Right ventricle myocardium inferior (tissue), 1 donor: Measurements from ENCODE around the gene SYNDIG1. TPM values are rescaled to one million over a fixed set of nuclear protein-coding genes. Genes with fewer than 3 reads are reported as not detected.

Experiments
- ATAC-seq: fragments of 200-7000 bp; cut with Tn5 transposase; one replicate; pipeline ENCODE4 v1.9.1; 2020; ENCODE audit warnings: mild to moderate bottlenecking, moderate library complexity
- DNase-seq: peaks from one replicate; pipeline ENCODE4 v3.0.0; 2021; ENCODE audit errors: missing footprints
- intact Hi-C: fragments of 100-400 bp; cut with DNase I; formaldehyde crosslinking; loops from one replicate; pipeline ENCODE4 v1.11.0; 2022
- total RNA-seq: library from RNA; stranded (reverse); fragmentation: NEBNext Ultra II Directional; extraction: Animal tissue kit (Norgen Biotek cat#: 25700); gene quantifications from one replicate; pipeline ENCODE4 v1.2.1, GENCODE V29; 2021
- donor health status: DM: no; HTN: yes; CAD: no; lungs with severe emphysema.

SYNDIG1 gene
- total RNA-seq, 1 donor from 2014 or later = 15.8 TPM

DNA sequence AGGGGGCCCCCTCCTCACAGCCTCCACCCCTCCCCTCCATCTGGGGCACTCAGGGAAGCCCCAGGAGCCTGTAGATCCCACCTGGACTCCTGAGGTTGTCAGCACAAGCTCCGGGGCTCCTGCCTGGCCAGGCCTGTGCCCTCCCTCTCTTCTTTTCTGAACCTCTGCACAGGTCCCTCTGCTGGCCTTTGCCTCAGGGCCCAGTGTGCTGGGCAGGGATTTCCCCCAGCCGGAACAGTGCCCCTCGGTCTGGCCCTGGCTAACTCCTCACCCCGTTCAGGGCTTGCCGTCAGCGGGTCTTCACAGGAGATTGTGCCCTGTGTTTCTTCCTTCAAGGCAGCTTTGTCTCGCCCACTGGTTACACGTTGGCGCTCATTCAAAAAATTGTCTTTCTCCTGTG lies 64.9 kb downstream of the SYNDIG1 start:
- intact Hi-C loops = loop anchor here (10.0 kb wide), 1 partner anchor 59 kb away; no protein-coding TSS in a partner anchor
- ATAC-seq = no peak

DNA sequence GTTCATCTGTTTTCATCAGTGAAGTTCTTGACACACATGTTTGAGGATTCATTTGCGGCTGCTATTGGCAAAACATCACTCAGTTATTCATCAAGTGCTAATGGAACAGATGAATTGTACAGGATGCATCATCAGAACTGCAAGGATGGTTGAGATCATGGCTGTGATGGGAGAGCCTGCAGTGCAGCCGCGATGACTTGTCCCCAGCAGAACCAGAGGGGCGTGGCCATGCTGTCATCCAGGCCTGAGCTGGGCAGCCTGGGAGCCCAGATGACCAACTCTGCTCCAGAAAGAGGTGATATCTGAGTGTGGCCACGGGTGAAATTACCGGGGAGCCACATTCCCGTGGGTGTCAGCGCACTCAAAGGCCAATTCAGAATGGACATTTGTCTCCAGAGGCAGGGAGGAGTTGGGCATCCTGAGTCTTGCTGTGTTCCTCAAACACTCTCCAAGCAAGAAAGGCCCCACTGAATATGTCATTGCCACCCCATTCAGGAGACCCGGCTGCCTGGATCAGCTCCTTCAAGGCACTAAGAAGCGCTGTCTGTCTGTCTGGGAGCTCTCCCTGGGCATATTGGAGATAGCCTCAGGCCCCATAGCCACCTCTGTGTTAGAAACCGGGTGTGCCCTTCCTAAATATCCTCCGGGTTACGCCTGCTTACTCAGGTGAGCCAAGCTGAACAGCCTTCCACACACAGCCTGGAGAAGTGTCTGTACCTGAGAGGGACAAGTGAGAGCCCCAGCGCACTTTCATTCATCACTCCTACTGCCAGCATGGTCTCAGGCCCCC lies 66.7 kb downstream of the SYNDIG1 start:
- DNase-seq = no peak
- intact Hi-C loops = loop anchor here (10.0 kb wide), 1 partner anchor 61 kb away; no protein-coding TSS in a partner anchor
- ATAC-seq = no peak

More for the DNA sequence above, 64.9 kb downstream of the SYNDIG1 start:
- no peak for DNase-seq

DNA sequence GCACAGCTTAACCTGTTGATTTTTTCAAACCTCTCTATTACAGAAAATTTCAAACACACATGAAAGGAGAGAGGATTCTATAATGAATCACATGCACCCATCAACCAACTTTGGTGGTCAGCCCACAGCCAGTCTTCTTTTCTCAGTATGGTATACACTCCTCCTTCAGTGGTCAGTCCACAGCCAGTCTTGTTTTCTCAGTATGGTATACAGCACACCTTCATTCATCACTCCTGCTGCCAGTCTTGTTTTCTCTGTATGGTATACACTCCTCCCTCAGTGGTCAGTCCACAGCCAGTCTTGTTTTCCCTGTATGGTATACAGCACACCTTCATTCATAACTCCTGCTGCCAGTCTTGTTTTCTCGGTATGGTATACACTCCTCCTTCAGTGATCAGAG lies 67.8 kb downstream of the SYNDIG1 start:
- DNase-seq (no peak), ATAC-seq (no peak)
- intact Hi-C loops = loop anchor here (10.0 kb wide), 1 partner anchor 62 kb away; no protein-coding TSS in a partner anchor

DNA sequence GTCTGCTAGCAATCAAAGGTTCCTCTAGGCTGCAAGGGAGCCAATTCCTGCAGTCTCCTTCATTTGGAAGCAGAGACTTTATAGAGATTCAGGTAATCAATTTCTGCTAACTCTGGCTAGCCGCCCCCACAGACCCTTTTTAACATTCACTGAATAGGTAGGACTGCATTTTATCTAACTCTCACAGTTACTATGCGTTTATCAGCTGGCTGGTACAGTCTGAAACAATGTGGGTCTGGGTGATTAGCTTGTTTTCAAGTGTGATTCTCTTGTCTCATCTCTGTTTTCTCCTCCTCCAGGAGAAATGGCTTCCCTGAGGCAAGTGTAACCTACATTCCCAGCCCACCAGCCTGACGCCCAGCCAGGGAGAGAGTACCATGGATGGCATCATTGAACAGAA lies 73.3 kb downstream of the SYNDIG1 start:
- DNase-seq = no peak
- intact Hi-C loops = no loop called here
- ATAC-seq = no peak

DNA sequence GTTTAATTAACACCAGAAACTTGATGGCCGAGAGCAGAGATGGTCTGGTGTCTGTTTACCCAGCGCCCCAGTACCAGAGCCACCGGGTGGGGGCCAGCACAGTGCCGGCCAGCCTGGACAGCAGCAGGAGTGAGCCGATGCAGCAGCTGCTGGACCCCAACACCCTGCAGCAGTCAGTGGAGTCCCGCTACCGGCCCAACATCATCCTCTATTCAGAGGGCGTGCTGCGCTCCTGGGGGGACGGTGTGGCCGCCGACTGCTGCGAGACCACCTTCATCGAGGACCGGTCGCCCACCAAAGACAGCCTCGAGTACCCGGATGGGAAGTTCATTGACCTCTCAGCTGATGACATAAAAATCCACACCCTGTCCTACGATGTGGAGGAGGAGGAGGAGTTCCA lies 73.7 kb downstream of the SYNDIG1 start:
- DNase-seq = no peak
- no peak for ATAC-seq
- intact Hi-C loops = no loop called here

DNA sequence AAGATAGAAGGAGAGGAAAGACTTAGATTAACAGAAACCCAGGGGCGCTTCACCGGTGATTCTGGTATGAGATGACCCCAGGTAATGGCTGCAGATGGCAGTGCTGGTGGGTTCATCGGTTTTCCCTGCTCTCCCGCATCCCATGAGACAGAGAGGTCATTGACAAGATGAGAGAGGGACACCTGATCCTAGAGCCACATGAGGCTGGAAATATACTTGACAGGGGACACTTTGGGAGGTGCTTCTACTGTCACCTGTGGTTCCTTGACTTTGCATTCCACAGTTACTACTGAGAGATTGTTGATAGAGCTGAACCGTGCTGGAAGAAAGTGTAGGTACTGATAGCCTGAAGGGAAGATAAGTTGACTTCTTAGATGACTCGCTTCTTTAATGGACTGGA lies 74.3 kb downstream of the SYNDIG1 start:
- intact Hi-C loops = no loop called here
- DNase-seq (no peak), ATAC-seq (no peak)

DNA sequence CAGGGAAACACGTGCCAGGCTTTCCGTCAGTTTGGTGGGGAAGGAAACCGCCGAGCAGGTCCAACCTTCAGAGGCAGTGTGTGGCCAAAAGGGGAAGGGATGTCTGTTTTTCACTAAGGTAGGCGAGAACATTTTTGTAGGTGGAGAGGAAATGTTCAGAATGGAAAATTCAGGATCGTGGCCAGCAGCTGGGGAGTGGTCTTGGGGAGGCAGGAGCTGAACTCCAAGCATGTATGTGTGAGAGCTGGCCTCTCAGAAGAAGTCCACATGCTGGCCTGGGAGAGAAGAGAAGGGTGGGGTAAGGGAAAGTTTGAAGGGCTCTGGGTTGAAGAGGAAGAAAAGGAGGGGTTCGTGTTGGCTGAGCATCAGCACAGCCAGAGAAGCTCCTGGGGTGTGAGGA lies 74.9 kb downstream of the SYNDIG1 start:
- intact Hi-C loops = no loop called here
- ATAC-seq = no peak

DNA sequence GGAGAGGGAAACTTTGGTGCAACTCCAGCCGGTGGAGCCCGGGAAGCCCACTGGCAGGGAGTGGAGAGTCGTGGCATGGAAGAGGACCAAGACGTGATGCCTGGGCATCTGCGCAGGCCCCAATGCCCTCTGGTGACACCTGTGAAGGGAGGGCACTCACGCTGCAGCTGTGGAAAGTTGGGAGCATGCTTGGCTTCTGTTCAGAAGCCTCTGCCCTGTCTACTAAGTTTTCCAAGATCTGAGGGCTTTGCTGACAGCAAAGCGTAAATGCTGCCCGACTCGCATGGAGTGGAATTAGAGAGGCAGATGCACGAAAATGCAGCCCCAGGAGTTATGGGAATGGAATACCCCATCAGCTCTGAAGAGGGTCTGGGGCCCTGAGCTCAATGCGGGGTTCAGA lies 75.7 kb downstream of the SYNDIG1 start:
- no peak for DNase-seq
- no peak for ATAC-seq
- intact Hi-C loops = no loop called here

More for the DNA sequence above, 74.9 kb downstream of the SYNDIG1 start:
- no peak for DNase-seq

DNA sequence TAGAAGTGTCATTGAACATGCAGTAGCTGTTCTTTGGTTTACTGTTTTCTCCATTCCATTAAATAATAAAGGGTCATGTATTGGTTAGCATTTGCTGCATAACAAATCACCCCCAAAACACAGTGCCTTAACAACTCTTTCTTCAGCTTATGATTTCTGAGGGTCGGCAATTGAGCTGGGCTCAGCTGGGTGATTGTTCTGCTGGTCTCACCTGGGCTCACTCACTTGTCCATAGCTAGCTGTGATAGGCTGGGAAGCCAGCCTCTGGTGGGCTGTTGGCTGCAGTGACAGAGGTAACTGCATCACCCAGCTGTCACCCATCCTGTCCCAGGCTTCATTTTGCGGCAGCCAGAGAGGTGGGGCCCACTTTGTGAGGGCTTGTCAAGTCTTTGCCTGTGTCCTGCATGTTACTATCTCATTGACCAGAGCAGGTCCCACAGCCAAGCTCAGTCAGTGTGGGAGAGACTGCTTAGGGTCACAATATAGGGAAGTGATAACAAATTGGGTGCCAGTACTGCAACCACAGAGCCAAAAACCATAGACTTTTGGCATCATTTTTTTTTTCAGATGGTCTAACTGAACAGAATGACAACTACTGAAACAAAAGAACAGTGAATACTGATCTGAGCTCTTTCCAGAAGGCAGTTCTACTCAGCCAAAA lies 76.9 kb downstream of the SYNDIG1 start:
- DNase-seq (no peak), ATAC-seq (no peak)
- intact Hi-C loops = no loop called here

DNA sequence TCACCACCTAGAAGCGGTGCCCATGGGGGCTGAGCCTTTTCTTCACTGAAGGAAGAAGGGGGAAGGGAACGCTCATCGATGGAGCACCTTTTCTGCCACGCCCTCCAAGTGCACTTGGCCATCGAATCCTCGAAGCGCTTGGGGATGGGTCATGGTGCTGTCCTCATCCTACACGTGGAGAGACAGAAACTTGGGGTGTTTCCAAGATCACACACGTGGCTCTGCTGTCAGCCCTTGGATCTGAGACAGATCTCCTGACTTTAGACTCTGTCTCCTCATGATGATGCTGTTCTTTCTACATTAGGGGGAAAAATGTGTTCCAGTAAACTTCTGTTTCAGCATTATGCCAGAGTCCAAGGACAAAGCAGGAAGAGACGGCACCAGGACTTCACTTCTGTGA lies 78.5 kb downstream of the SYNDIG1 start:
- ATAC-seq (no peak), DNase-seq (no peak)
- intact Hi-C loops = no loop called here

DNA sequence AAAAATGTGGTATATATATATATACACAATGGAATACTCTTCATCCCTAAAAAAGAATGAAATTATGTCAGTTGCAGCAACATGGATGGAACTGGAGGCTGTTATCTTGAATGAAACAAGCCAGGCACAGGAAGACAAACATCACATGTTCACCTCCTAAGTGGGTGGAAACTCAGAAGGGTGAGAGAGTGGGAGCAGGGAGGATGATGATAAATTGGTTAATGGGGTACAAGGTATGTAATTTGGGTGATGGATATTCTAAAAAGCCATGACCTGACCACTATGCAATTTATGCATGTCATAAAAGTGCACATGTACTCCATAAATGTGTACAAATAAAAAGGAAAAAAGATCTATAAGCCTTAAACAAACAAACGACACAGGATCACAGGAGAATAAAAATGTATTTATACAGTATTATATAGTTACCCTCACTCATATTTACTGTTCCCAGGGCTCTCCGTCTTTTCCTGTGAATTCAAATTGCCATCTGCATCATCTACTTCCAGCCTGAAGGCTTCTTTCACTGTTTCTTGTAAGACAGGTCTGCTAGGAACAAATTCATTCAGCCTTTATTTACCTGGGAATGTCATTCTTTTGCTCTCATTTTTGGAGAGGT lies 89.8 kb downstream of the SYNDIG1 start:
- DNase-seq (no peak), ATAC-seq (no peak)
- intact Hi-C loops = no loop called here

DNA sequence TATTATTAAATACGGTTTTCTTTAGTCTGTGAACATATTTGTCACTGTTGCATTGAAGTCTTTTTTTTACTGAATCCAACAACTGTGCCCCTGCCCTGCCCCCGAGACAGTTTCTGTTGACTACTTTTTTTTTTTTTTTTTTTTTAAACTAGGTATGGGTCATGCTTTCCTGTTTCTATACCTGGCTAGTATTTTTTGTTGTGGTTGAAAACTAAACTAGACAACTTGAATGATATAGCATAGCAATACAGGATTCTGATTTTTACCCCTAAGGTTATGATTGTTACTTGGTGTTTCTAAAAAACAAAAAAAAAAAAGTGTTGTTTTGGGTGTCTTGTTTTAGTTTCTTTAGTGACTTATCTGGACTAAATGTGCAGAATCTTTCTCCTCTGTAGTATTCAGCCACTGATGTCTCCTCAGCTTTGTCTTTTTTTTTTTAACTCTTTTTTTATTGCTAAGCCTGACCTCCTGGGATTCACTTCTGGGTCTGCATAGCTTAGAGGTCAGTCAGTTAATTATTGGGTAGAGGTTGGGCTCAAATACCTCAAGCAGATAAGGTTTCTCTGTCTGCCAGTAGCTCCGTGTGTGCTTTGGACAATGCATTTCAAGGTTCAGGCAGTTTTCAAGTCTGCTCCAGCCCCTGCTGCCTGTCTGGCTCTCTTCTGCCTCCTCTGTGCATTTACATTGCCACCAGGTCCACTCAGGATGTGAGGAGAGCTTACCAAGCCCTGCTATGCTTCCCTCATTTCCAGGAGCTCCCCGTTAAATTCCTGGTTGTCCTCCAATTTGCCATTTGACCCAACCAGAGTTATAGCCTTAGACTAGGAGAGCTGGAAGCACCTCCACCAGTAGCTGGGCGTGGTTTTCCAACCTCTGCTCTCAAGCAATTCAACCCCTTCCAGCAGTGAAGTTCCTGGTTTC lies 91.4 kb downstream of the SYNDIG1 start:
- intact Hi-C loops = no loop called here
- DNase-seq (no peak), ATAC-seq (no peak)

DNA sequence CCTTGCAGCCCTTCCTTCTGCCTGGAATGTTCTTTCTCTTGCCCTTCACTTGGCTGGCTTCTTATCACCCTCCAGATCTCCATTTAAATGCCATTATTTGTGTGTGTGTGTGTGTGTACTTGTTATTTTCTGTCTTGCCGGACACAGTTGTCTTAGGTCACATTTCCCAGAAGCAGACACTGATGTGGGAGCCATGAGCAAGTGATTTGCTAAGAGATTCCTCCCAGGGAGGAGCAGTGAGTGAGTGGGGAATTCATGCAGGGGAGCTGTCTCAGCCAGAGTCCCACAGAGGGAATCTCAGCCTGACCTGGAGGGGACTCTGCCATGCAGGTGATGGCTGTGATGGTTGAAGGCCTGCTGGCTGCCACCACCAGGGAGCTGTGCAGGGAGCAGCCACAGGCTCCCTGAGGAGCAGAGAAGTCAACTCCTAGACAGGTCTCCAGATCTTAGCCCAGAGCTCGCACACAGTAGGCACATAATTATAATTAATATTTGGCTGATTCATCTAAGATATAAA lies 96.5 kb downstream of the SYNDIG1 start:
- intact Hi-C loops = no loop called here
- ATAC-seq (no peak), DNase-seq (no peak)

DNA sequence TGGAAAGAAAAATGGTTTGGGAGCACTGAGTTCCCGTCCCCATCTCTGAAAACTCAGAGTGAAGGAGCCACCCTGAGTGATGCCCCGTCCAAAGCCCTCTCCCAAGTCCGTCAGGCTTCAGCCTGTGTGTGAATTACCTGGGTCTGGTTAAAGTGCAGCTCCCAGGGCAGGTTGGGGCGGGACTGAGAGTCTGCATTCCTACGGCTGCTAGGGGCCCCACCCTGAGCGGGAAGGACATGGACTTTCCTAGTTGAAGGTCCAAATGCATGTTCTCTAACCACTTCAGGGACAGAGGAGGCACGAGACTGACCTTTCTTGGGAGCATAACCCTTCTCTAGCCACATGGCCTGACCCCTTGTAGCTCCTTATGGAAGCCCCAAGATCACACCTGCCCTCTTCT lies 97.2 kb downstream of the SYNDIG1 start:
- intact Hi-C loops = no loop called here
- ATAC-seq (no peak), DNase-seq (no peak)

DNA sequence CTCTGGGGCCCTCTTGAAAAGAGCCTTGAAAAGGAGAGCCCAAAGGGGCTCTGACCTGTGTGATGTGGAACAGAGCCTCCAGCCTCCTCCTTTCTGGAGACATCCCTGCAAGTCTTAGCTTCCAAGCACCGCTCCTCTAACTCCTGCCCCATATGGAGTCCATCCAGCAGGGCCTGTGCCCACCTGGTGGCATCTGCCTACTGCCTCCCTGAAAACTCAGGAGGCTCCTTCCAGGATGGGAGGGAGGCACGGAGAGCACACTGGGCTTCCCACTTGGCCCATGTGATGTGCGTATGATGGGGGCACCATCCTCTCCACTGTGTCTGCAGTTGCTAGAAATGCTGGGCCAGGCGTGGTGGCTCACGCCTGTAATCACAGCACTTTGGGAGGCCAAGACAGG lies 98.1 kb downstream of the SYNDIG1 start:
- intact Hi-C loops = no loop called here
- no peak for ATAC-seq
- DNase-seq = no peak

DNA sequence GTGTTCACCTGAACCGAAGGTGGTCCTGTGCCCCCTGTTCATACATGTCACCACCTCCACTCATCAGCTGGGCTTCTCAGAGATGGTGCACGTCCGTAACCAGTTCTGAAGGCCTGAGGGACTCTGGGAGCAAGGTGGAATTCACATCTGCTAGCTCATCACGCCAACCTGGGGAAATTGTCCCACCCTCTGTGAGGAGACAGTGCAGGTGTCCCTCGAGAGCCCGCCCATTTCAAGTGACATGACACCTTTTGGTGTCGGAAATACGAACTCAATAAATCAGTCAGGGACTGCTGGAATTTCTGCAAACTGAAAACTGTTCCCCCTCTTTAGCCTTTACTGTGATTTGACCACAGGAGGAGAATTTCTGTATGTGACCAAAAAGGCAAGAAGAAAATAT lies 99.4 kb downstream of the SYNDIG1 start:
- intact Hi-C loops = no loop called here
- no peak for ATAC-seq

DNA sequence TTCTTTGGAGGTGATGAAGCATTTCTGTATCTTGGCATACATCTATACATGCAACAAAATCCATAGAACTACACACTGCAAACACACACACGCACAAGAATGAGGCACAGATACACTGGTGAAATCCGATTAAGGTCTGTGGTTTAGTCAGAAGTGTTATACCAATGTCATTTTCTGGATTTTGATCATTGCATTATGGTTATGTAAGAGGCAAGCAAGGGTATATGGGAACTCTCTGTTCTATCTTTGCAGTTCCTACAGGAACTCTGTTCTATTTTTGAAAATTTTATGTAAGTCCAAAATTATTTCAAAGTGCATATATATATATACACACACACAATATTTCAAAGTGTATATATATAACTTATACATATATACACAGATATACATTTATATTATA lies 101.7 kb downstream of the SYNDIG1 start:
- ATAC-seq (no peak), DNase-seq (no peak)
- intact Hi-C loops = no loop called here

More for the DNA sequence above, 99.4 kb downstream of the SYNDIG1 start:
- DNase-seq = no peak

DNA sequence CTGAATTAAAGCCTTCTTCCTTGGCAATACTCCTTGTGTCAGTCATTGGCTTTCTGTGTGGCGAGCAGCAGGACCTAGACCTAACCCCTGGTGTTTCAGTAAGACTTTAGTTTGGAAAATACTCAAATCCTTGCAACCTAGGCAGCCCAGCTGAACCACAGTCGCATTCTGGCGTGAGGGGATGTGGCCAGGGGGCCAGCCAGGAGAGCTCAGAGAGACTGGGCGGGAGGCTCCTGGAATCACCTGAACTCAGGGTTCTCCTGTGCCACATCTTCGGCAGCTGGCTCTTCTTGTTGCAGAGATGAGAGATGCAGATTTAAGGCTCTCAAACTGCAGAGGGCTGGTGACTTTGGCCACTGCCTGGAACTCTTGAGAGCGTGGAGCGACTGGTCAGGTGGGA lies 102.7 kb downstream of the SYNDIG1 start:
- DNase-seq = no peak
- no peak for ATAC-seq
- intact Hi-C loops = no loop called here

DNA sequence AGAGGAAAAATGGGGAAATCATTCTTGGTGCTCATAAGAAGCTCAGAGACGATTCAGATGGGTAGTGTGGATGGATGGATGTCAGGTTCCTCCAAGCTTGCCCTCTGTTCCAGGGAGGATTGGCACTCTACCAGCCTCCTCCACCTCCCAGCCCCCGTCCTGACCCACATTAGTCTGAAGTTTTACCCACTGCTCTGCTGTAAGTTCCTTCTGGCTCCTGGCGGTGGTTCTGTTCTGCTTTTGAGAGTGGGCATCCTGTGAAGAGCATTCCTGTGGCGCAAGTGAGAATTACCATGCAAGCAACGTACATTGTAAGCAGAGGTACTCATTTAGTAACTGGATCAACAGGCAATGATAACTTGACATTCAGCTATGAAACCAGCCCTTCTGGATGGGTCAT lies 103.4 kb downstream of the SYNDIG1 start:
- intact Hi-C loops = no loop called here
- ATAC-seq = no peak
- no peak for DNase-seq
